DMS153 treated with DMSO at 0.1 percent for 48 hours (cell line): Measurements from ENCODE around the gene NOBOX.
"Not testable (repeated sequence)": the region's sequence is repeated elsewhere in the genome, so short reads cannot be mapped to it uniquely, and the experiment has no call there.

Source experiments
- DNase-seq: peaks from one replicate; lab custom pipeline; 2025; ENCODE audit not compliant: unreplicated experiment; lab: John Stamatoyannopoulos, UW

NOBOX gene

DNA sequence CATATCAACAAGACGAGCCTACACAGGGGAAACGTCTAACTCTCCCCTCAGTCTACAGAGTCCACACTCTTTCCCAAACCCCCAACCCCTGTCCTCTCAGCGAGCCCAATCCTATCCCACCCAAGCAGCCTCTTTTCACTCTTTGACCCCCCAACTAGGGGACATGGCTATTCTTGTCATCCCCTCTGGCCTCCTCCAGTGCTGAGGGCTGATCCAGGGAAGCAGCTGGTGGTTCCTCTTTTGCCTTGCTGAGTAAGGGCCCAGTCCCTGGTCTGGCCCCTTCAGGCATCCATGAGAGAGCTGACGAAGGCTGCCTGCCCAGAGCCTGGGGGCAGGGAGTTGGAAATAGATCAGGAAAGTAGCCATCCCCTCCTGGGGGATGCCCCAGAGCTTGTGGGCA is 6.4 kb downstream of the NOBOX start:
- DNase-seq = no peak

DNA sequence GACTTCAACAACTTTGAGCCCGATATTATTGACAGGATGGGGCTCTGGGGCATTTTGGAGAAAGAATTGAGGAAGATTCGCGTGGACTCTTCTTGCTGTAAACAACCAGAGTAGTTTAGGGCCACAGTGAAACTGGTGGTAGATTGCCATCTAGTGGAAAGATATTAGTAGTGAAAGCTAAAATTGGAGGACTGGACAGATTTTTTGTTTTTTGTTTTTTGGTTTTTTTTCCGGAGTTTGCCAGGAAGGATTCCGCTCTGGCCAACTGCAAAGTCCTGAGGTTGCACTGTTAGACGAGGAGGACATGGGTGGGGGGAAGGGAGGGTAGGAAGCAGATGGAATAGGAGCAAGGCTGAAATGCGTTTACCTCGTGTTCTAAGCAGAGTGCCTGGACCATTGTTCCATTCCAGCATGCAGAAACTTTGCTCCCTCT is 11.7 kb downstream of the NOBOX start:
- no peak for DNase-seq

DNA sequence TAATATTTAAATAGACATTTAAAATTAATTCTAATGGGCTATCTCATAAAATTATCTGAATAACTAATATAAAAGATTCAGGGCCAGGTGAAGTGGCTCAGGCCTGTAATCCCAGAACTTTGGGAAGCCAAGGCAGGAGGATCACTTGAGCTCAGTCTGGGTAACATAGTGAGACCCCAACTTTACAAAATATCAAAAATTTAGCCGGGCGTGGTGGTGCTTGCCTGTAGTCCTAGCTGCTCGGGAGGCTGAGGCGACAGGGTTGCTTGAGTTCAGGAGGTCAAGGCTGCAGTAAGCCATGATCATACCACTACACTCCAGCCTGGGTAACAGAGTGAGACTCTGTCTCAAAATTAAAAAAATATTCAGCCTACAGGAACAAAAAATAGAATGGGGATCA is 12.5 kb downstream of the NOBOX start:
- DNase-seq = no peak

GRCh38 chr7:144390481-144390880 is 13.0 kb downstream of the NOBOX start:
- DNase-seq = no peak

GRCh38 chr7:144388950-144389349 is 14.5 kb downstream of the NOBOX start:
- DNase-seq = no peak

GRCh38 chr7:144386741-144387140 is 16.8 kb downstream of the NOBOX start:
- no peak for DNase-seq

DNA sequence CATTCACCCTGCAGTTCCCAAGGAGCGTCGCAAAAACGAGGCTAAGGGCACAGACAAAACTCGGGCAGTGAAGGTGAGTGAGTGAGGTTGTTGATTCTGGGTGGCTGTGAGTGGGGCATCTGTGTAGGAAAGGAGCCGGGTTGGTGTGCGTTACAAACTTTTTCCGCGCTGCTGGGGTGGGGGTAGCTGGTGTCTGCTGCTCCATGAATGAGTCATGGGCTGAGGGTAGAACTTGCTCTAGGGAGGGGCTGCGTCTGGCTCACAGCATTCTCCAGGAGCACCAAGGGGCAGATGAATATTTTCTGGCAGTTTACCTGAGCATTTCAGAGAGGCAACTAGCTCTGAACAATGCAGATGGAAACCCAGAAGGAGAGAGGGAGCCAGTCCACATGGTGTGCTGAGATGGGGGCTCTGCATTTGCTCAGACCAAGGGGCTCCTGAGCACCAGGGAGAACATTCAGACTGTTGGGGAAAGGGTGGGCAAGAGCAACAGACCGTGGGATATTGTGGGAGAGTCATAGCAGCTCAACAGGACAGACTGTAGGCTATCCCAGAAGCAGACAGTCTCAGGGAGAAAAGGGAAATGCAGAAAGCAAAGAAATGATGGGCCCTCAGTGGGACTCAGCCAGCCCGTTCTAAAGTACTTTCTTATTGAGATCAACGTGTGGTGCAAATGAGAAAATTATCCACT is 18.8 kb downstream of the NOBOX start:
- DNase-seq = no peak

- no peak for DNase-seq
Measured at GRCh38 chr7:144384071-144384470, 19.4 kb downstream of the NOBOX start.

- no peak for DNase-seq
Measured at GRCh38 chr7:144379776-144380384, 23.6 kb downstream of the NOBOX start.

DNA sequence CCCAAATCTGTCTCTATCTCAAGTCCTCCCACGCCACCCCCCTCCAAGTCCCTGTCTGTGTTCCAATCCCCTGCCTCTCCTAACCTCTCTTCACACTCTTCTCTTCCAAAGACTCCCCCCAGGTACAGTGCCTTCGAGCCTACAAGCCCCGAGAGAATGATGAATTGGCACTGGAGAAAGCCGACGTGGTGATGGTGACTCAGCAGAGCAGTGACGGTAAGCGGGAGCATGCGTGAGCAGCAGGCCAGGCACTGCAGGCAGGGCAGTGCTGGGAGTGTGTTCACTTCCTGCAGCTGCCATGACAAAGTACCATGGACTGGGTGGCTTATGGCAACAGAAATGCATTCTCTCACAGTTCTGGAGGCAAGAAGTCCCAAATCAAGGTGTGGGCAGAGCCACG is 24.8 kb downstream of the NOBOX start:
- no peak for DNase-seq

DNA sequence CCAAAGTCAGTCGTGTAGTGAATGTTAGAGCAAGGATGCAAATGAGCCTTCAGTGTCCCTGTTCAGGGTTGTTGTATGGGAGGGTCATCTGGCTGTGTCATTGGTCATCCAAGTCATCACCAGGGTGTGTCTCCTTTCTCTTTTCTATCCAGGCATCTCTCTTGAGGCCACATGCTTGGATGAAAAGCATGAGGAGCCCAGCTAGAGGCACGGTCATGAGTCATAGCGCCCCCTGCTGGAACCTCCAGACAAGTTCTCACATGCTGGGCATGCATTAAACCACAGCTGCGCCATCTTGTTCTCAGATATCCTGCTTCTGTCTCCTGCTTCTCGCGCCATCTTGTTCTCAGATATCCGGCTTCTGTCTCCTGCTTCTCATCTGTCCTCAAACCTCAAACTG is 34.3 kb downstream of the NOBOX start:
- DNase-seq = not testable (repeated sequence)

GRCh38 chr7:144367250-144367649 is 36.2 kb downstream of the NOBOX start:
- not testable (repeated sequence) for DNase-seq

GRCh38 chr7:144365523-144365922 is 38.0 kb downstream of the NOBOX start:
- not testable (repeated sequence) for DNase-seq

DNA sequence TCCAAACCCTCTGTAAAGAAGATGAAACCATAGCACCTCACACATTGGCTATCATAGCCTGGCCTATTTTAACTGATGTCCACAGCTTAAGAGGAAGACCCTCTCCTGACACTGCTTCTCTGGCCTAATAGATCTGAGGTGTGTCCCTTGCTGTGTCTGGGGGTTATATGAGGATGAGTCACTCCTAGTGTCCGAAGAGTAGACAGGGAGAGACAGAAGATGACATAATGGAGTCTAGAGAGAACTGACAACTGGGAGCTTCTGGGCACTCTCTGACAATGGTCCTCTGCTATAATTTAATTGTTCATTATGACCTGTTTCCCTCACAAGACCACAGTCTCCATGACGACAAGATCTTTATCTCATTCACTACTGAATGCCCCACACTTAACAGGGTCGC is 41.4 kb downstream of the NOBOX start:
- DNase-seq = not testable (repeated sequence)

GRCh38 chr7:144356860-144357259 is 46.6 kb downstream of the NOBOX start:
- not testable (repeated sequence) for DNase-seq

DNA sequence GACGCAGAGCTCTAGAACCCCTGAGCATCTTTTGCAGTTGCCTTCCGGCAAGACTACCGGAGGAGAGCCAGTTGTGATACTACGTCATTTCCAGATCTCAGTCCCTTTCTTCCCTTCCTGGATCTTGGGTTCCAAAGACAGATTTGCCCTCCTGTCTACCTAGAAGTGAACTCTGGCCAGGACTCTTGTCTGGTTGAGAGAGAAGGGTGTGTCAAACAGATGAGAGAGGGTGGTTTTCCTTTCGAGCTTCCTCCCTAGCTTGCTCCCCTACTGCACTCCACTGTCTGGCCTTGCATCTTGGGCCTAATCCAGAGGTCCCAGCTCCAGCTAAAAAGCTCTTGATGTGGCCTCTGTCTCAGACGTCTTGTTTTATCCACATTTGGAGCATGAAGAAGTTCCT is 47.3 kb downstream of the NOBOX start:
- DNase-seq = not testable (repeated sequence)

GRCh38 chr7:144355176-144355822 is 48.2 kb downstream of the NOBOX start, which contains the start of gene ARHGEF5:
Gene ARHGEF5 (plus strand): TSS chr7:144355402. CDS start chr7:144362670, 7,268 bp downstream.
- not testable (repeated sequence) for DNase-seq

DNA sequence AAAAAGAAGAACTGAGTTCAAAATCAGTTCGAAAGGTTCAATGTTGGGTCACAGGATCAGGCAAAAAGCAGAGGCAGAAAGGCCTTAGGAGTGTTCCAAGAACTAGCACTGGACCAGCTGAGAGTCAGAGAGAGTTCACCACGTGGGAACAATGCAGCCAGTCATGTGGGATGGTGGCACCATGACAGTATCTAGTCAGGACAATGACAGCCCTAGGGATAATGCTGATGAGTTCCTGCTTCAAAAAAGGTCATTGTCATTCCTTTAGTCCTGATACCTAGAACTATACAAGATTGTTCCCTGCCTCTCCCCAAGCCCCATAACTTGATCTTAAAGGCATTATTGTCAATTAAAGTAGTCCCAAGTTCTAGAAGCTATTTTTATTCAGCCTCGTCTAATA is 51.8 kb downstream of the NOBOX start:
- DNase-seq = not testable (repeated sequence)

GRCh38 chr7:144348625-144349024 is 54.9 kb downstream of the NOBOX start:
- not testable (repeated sequence) for DNase-seq
